Neural progenitor cell (in vitro differentiated cells): Measurements from ENCODE around the gene OLIG2.

Source experiments
- CTCF ChIP-seq: fragments of 200-600 bp; sonication (generic); IDR thresholded peaks from 2 replicates; pipeline ENCODE4 v1.5.1; 2017; ENCODE audit warnings: antibody characterized with exemption, mild to moderate bottlenecking
- EZH2 ChIP-seq: fragments of 200-600 bp; sonication (generic); IDR thresholded peaks from 2 replicates; pipeline ENCODE4 v1.6.1; 2017; ENCODE audit warnings: antibody characterized with exemption, mild to moderate bottlenecking, moderate library complexity
- EZH2phosphoT487 ChIP-seq: fragments of 200-600 bp; sonication (generic); IDR thresholded peaks from 2 replicates; pipeline ENCODE4 v1.6.1; 2017; ENCODE audit warnings: antibody characterized with exemption

- TF ChIP-seq CTCF (no peak), EZH2phosphoT487 (no peak), EZH2 (no peak)
These were observed 50.0 kb downstream of the OLIG2 start for GRCh38 chr21:33075596-33076195.
